Aorta (tissue), 5 donors: ENCODE measurements around the gene TDRD7. TPM values are rescaled to one million over a fixed set of nuclear protein-coding genes. Genes with fewer than 3 reads are reported as not detected.

Source experiments
- ATAC-seq: fragments of 200-7000 bp; cut with Tn5 transposase; one replicate; pipeline ENCODE4 v1.9.1; 2022; ENCODE audit warnings: moderate library complexity; ENCODE audit not compliant: low FRiP score
- DNase-seq, 2 donors: peaks; one replicate each; pipeline ENCODE4 v3.0.0-alpha.2; 2020
- H3K27ac ChIP-seq, 2 donors: one replicate each; pipeline ENCODE4 v1.5.1; 2013; ENCODE audit warnings: low read length in 2 of 2, mild to moderate bottlenecking in 2 of 2, moderate library complexity in 2 of 2, control low read depth in 1 of 2, inconsistent platforms in 1 of 2, low read depth in 1 of 2
- H3K27me3 ChIP-seq, 2 donors: one replicate each; pipeline ENCODE4 v1.6.1; 2013; ENCODE audit warnings: control low read depth in 1 of 2, low read length in 1 of 2, mild to moderate bottlenecking in 1 of 2, moderate library complexity in 1 of 2; ENCODE audit not compliant: insufficient read depth in 2 of 2, control insufficient read depth in 1 of 2
- H3K36me3 ChIP-seq, 2 donors: one replicate each; pipeline ENCODE4 v1.6.1; 2013; ENCODE audit warnings: control low read depth in 1 of 2, low read length in 1 of 2, mild to moderate bottlenecking in 1 of 2; ENCODE audit not compliant: insufficient read depth in 2 of 2, control insufficient read depth in 1 of 2
- H3K4me1 ChIP-seq, 2 donors: one replicate each; pipeline ENCODE4 v1.6.1; 2013; ENCODE audit warnings: low read length in 2 of 2, control low read depth in 1 of 2, mild to moderate bottlenecking in 1 of 2, moderate library complexity in 1 of 2; ENCODE audit not compliant: insufficient read depth in 2 of 2, control insufficient read depth in 1 of 2
- H3K4me3 ChIP-seq, 2 donors: one replicate each; pipeline ENCODE4 v1.5.1; 2013; ENCODE audit warnings: low read length in 2 of 2, control low read depth in 1 of 2, mild to moderate bottlenecking in 1 of 2
- H3K9me3 ChIP-seq: one replicate; pipeline ENCODE4 v1.6.1; 2013; ENCODE audit warnings: mild to moderate bottlenecking, low read length; ENCODE audit not compliant: control insufficient read depth
- WGBS, 2 donors: extraction: QIAGEN DNeasy Blood & Tissue Kit; methylation state at CpG; one replicate each; pipeline ENCODE4 v1.1.7; 2013; 5-methylcytosine and 5-hydroxymethylcytosine counted together
- intact Hi-C, 2 donors: fragments of 100-400 bp; cut with DNase I; formaldehyde crosslinking; loops; one replicate each; pipeline versions ENCODE4 v1.14.2 to v1.15.0; 2022
- polyA plus RNA-seq, 2 donors: library from polyadenylated mRNA; stranded (reverse); fragments of 200-250 nt; gene quantifications; one replicate each; pipeline ENCODE4 v1.2.3, GENCODE V29; 2013
- total RNA-seq, 2 donors: library from RNA; stranded (reverse); fragmentation: NEBNext Ultra II Directional; extraction: Animal tissue kit (Norgen Biotek cat#: 25700); gene quantifications; one replicate each; pipeline ENCODE4 v1.2.1, GENCODE V29; 2021
- donor health status: healthy with polysubstance abuse.
- donor health status: Bipolar disorder and iron deficiency.
- donor health status: DM: no; HTN: no; CAD: no.
- donor health status: DM: no; HTN: no; CAD: no.
- donor health status: DM: yes; HTN: yes; CAD: no.

The TDRD7 gene
- total and polyA plus RNA-seq, 4 donors, result 8.0 to 17.6 (median 13.5) TPM

DNA sequence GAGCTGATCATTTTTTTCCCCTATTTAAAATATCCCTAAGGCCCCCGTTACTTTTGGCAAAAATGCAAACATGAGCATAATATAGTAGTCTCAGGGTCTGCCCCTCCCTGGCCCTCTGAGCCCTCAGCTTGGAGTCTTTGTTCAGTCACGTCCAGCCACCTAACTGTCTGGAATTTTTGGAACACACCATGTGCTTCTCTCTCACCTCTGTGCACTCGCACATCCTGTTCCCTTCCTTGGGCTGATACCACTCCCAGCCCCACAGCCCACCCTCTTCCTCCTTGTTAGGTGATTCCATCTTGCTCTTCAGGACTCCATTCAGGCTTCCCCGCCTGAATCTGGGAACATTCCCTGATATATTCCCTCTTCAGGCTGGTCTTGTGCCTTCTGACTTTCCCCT lies 16.0 kb downstream of the TDRD7 start:
- Histone ChIP-seq H3K36me3 (peaks cover 3 to 6% of the 10 kb centered on the region in 2 donors), H3K4me1 (no peaks in the 10 kb centered on the region), H3K27ac (no peak overlapping the region), H3K4me3 (no peak overlapping the region), H3K9me3 (no peaks in the 10 kb centered on the region), H3K27me3 (no peaks in the 10 kb centered on the region)
- 84 to 86% methylated on average over 4 of the region's 4 CpGs for WGBS, 2 donors
- DNase-seq (no peak), ATAC-seq (no peak)
- intact Hi-C loops, result no loop called here

DNA sequence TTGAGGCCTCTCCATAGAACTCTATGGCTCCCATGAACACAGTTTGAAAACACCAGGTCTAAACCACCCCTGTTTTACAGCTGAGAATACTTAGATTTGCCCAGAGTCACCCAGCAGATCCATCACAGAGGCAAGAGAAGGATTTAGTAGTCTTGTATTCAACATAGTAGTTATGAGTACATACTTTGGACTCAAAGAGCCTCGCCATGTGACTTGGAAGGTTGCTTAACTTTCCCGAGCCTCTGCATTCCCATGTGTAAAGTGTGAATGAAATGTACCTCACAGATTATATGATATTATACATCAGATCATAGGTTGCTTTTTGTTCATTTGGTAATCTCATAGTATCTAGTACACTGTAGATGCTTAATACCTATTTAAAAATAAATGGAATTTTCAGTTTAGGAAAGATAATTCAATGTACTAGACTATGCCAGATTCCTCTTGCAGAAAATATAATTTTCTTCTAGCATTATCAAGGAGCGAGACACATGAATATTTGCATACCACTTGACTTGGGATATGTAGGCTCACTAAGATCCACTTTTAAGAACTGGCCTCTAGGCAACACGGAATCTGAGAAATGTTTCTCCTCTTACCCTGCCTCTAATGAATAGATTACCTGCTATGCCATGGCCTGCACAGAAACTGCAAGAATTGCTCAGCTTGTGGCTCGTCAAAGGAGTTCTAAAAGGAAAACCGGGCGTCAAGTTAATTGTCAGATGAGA lies 18.6 kb downstream of the TDRD7 start:
- H3K27me3 ChIP-seq, result no peaks in the 10 kb centered on the region
- ATAC-seq, result no peak
- DNase-seq, result no peak
- intact Hi-C loops, result no loop called here
- H3K4me1 ChIP-seq, result no peaks in the 10 kb centered on the region
- peaks cover 6 to 7% of the 10 kb centered on the region in 2 donors for H3K36me3 ChIP-seq
- no peak overlapping the region for H3K4me3 ChIP-seq
- no peak overlapping the region for H3K27ac ChIP-seq
- 89 to 91% methylated on average over 7 of the region's 7 CpGs for WGBS, 2 donors
- H3K9me3 ChIP-seq, result no peaks in the 10 kb centered on the region

DNA sequence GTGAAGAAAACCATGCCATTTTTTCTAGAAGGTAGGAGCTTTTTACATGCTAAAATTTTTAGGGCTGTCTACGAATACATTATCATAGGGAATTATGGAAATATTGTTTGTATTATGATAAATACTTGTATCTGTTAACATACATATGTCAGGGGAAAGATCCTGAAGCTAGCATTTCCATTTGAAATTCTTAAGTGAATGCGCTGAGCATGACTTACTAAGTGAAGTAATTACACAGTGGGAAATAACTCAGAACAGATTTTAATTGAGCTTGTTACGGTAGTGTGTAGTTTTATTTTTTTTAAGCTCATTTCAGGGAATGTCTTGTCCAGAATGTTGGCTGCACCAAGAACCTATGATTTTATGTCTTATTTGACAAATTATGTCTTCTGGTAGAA lies 19.1 kb downstream of the TDRD7 start:
- no peaks in the 10 kb centered on the region for H3K4me1 ChIP-seq
- H3K27me3 ChIP-seq, result no peaks in the 10 kb centered on the region
- intact Hi-C loops, result no loop called here
- no peak for ATAC-seq
- H3K4me3 ChIP-seq, result no peak overlapping the region
- no peak for DNase-seq
- 95 to 97% methylated on average over 3 of the region's 3 CpGs for WGBS, 2 donors
- H3K9me3 ChIP-seq, result no peaks in the 10 kb centered on the region
- H3K27ac ChIP-seq, result no peak overlapping the region
- peaks cover 6 to 7% of the 10 kb centered on the region in 2 donors for H3K36me3 ChIP-seq

- ATAC-seq (no peak), DNase-seq (no peak)
- Histone ChIP-seq H3K4me3 (no peak overlapping the region), H3K27ac (no peak overlapping the region), H3K4me1 (no peaks in the 10 kb centered on the region), H3K9me3 (no peaks in the 10 kb centered on the region), H3K36me3 (peaks cover 6 to 7% of the 10 kb centered on the region in 2 donors), H3K27me3 (no peaks in the 10 kb centered on the region)
- intact Hi-C loops, result no loop called here
- 83 to 86% methylated on average over 5 of the region's 5 CpGs for WGBS, 2 donors
Measured at GRCh38 chr9:97431549-97432143, 19.8 kb downstream of the TDRD7 start.

GRCh38 chr9:97437051-97437600 lies 25.2 kb downstream of the TDRD7 start:
- ATAC-seq (no peak), DNase-seq (no peak)
- Histone ChIP-seq H3K9me3 (no peaks in the 10 kb centered on the region), H3K36me3 (peaks cover 0 to 4% of the 10 kb centered on the region in 2 donors), H3K4me3 (no peak overlapping the region), H3K4me1 (no peaks in the 10 kb centered on the region), H3K27ac (no peak overlapping the region), H3K27me3 (no peaks in the 10 kb centered on the region)
- intact Hi-C loops, result no loop called here
- WGBS, 2 donors, result 85 to 88% methylated on average over 1 of the region's 1 CpG

DNA sequence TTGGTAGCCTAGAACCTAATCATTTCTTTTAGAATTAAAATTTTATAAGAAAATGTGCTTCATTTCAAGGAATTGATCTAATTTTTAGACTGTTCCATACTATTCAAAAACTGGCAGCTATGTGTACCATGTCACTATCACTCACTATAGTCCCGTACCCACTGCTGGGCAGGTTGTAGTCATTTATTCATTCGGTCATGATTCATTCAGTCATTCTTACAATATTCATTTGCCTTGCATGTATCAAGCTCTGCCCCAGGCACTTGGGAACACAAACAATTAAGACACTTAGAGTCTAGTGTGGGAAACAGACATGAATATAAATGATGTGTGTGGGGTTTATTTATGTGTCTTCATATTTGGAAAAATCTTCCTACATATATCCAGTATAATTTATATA lies 26.4 kb downstream of the TDRD7 start:
- no peak overlapping the region for H3K4me3 ChIP-seq
- ATAC-seq (no peak), DNase-seq (no peak)
- no peaks in the 10 kb centered on the region for H3K27me3 ChIP-seq
- intact Hi-C loops, result no loop called here
- WGBS, 2 donors, result 95 to 99% methylated on average over 2 of the region's 2 CpGs
- H3K4me1 ChIP-seq, result no peaks in the 10 kb centered on the region
- no peaks in the 10 kb centered on the region for H3K9me3 ChIP-seq
- no peak overlapping the region for H3K27ac ChIP-seq
- H3K36me3 ChIP-seq, result peaks cover 0 to 3% of the 10 kb centered on the region in 2 donors

- no peaks in the 10 kb centered on the region for H3K4me1 ChIP-seq
- H3K27me3 ChIP-seq, result no peaks in the 10 kb centered on the region
- no peak overlapping the region for H3K27ac ChIP-seq
- H3K36me3 ChIP-seq, result no peaks in the 10 kb centered on the region
- H3K4me3 ChIP-seq, result no peak overlapping the region
- intact Hi-C loops, result no loop called here
- DNase-seq, result no peak
- H3K9me3 ChIP-seq, result no peaks in the 10 kb centered on the region
- ATAC-seq, result no peak
Measured at GRCh38 chr9:97438666-97439065, 26.8 kb downstream of the TDRD7 start.

DNA sequence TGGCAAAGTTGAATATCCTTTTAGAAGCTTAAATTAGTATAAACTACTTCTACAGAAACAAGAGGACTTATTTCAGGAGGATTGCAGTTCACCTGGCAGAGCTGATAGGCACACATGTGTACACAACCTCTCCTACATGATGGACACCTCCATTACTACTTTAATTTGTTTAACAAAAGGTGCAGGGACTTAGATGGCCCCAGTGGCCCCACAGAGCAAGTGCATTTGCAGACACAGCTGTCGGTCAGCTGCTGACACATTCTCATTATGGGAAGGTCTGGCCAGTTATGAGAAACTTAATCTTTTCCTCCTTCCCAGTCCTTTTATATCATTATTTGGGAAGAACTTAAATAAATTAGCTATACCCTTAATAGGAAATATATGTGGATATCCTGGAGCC lies 28.3 kb downstream of the TDRD7 start:
- WGBS, 2 donors, result 84 to 92% methylated on average over 1 of the region's 1 CpG

GRCh38 chr9:97441729-97442128 lies 29.8 kb downstream of the TDRD7 start:
- intact Hi-C loops, result no loop called here
- WGBS, 2 donors, result 88% methylated on average over 2 of the region's 2 CpGs
- H3K27ac ChIP-seq, result no peak overlapping the region
- no peak overlapping the region for H3K4me3 ChIP-seq
- H3K36me3 ChIP-seq, result no peaks in the 10 kb centered on the region
- H3K27me3 ChIP-seq, result no peaks in the 10 kb centered on the region
- H3K4me1 ChIP-seq, result no peaks in the 10 kb centered on the region
- ATAC-seq (no peak), DNase-seq (no peak)
- no peaks in the 10 kb centered on the region for H3K9me3 ChIP-seq

More for the DNA sequence above, 28.3 kb downstream of the TDRD7 start:
- Histone ChIP-seq H3K9me3 (no peaks in the 10 kb centered on the region), H3K27ac (no peak overlapping the region), H3K4me3 (no peak overlapping the region), H3K4me1 (no peaks in the 10 kb centered on the region), H3K27me3 (no peaks in the 10 kb centered on the region), H3K36me3 (no peaks in the 10 kb centered on the region)
- intact Hi-C loops, result no loop called here
- ATAC-seq (no peak), DNase-seq (no peak)
